ENCODE results near the gene EPB41L2.
A peak's percentile ranks its signal among the peaks of the same experiment; 100 is the strongest.
"Not testable (repeated sequence)": the region's sequence is repeated elsewhere in the genome, so short reads cannot be mapped to it uniquely, and the experiment has no call there.

The EPB41L2 gene

GRCh38 chr6:131004936-131005335 is 58.1 kb downstream of the EPB41L2 start:
- DNase-seq (ENCODE audit: low read depth, low spot score), result no peak

GRCh38 chr6:131004387-131004755 is 58.7 kb downstream of the EPB41L2 start:
- no peak for DNase-seq (ENCODE audit: low read depth, low spot score)

GRCh38 chr6:131003488-131004386 is 59.3 kb downstream of the EPB41L2 start:
- no peak for DNase-seq (ENCODE audit: low read depth, low spot score)

- no peak for DNase-seq (ENCODE audit: low read depth, low spot score)
Observed at GRCh38 chr6:131002661-131002980, 60.4 kb downstream of the EPB41L2 start.

DNA sequence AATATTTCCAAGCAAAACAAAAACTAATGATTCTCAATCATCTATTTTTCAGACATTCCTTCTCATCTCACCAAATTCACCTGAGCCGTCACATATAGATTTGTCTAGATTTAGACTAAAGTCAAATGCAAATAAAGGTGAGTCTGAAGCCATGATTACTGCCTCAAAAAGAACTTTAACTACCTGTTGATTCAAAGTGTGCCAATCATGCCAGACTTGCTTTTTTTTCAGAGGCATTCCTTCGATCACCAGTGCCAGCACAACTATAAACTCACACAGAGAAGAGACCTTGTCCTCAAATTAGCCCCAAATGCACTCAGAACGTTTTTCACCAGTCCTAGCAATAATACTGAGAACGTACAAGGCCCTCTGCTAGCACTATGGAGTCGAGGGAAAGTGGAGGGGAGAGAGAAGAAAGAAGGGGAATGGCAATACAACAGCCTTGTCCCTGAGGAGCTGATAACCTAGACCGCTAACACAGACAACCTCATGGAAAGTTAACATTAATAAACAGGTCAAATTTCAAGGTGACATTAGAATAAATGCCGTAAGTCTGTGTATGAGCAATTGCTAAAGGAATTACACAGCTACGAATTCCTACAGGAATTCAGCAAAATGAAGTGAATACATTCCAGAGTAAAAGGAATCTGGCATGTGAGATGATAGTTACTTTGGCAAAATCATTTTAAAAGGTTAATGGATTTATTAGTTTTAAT is 60.9 kb downstream of the EPB41L2 start:
- DNase-seq (ENCODE audit: low read depth, low spot score), result no peak

- no peak for DNase-seq (ENCODE audit: low read depth, low spot score)
Observed at GRCh38 chr6:131001111-131001736, 61.8 kb downstream of the EPB41L2 start.

GRCh38 chr6:131000544-131000943 is 62.5 kb downstream of the EPB41L2 start:
- DNase-seq (ENCODE audit: low read depth, low spot score), result no peak

GRCh38 chr6:130997061-130997753 is 65.8 kb downstream of the EPB41L2 start:
- DNase-seq (ENCODE audit: low read depth, low spot score), result no peak

DNA sequence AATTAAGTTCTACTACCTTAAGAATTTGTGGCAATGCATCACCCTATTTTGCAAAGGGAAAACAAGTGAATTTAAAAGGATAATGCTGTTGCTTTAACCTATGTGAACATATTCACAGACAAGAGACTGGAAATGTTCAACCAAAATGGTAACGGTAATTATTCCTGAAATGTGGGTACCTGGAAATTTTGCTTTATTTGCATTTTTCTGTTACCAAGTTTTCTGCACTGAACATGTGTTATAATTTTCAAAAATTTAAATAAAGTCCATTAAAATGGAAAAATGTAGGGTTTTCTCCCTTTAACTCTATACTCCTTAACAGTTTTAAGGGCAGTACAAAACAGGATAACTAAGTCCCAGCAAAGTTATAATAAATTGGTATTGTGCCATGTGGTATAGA is 66.4 kb downstream of the EPB41L2 start:
- no peak for DNase-seq (ENCODE audit: low read depth, low spot score)

GRCh38 chr6:130995783-130996447 is 67.1 kb downstream of the EPB41L2 start:
- no peak for DNase-seq (ENCODE audit: low read depth, low spot score)

DNA sequence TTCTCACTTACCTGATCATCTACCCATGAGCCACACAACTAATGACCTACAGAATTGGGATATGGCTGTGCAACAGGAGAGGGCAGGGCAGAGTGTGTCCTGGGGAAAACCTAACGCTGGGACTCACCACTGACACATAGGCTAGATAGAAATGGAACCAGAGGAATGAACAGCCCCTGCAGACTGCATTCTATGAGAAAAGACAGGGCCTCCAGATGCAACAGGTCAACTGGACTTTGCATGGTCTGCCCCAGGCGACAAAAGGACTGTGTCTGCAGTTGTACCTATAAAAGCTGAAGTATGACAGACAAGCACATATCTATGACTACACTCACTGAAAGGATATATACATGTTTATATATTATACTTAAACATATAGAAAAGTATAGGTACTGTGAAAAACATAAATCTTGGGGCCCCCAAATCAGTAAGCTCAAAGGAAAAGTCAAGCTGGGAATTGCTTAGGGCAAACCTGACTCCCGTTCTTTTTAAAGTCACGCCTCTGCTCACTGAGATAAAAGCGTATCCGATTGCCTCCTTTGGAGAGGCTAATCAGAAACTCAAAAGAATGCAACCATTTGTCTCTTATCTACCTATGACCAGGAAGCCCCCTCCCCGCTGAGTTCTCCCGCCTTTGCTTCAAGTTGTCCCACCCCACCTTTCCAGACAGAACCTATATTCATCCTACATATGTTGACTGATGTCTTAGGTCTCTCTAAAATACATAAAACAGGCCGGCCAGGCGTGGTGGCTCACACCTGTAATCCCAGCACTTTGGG is 68.5 kb downstream of the EPB41L2 start:
- DNase-seq (ENCODE audit: low read depth, low spot score), result no peak

GRCh38 chr6:130993292-130993765 is 69.7 kb downstream of the EPB41L2 start:
- DNase-seq (ENCODE audit: low read depth, low spot score), result peak; percentile 30

DNA sequence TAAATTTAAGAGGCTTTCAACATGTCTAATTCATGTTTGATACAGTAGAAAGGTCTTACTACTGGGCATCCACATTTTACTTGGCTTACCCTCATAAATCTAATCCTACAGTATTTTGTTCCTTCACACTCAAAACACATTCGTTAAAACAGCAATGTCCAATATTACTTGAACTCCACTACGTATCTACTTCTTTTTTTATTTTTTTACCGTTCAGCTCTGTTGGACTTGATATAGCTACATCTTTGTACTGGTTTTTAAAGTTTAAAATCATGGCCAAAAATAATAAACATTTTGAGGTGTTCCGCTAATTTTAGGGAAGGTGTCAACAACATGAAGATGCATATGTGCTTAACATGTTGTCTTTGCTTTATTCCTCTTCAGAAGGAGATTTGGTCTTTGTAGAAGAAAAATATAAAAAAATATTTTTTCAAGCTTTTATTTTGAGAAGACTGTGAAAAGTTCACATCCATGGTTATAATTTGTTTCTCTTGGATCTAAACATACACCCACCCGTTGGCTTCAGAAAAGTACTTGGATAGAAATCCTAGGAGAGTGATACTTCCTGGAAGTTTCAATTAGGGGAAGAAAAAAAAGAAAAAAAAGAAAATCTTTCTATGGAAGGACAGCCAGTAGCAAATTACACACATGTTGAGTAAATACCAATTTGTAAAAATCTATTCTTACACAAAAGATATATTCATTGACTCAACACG is 71.5 kb downstream of the EPB41L2 start:
- no peak for DNase-seq (ENCODE audit: low read depth, low spot score)

DNA sequence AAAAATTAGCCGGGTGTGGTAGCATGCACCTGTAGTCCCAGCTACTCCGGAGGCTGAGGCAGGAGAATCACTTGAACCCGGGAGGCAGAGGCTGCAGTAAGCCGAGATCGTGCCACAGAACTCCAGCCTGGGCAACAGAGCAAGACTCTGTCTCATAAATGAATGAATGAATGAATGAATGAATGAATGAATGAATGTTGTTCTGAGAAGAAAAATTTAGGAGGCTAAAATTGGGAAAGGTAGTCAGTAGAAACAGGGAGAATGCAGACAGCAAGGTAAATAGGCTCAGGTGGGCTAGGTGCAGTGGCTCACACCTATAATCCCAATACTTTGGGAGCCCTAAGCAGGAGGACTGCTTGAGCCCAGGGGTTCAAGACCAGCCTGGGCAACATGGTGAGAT is 75.5 kb downstream of the EPB41L2 start:
- DNase-seq (ENCODE audit: low read depth, low spot score), result not testable (repeated sequence)

DNA sequence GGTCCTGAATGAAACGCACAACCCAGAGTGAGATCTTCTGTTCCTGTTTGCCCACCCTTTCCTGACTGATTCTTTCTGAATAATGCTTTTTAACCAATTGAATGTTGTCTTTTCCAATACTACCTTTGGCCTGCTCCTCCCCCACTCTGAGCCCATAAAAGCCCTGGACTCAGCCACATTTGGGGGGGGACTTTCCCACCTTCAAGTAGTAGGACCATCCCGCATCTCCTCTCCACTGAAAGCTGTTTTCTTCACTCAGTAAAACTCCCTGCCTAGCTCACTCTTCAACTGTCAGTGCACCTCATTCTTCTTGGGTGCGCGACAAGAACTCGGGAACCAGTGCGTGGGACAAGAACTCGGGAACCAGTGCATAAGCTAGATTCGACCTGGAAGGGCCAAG is 77.9 kb downstream of the EPB41L2 start:
- DNase-seq (ENCODE audit: low read depth, low spot score), result no peak

DNA sequence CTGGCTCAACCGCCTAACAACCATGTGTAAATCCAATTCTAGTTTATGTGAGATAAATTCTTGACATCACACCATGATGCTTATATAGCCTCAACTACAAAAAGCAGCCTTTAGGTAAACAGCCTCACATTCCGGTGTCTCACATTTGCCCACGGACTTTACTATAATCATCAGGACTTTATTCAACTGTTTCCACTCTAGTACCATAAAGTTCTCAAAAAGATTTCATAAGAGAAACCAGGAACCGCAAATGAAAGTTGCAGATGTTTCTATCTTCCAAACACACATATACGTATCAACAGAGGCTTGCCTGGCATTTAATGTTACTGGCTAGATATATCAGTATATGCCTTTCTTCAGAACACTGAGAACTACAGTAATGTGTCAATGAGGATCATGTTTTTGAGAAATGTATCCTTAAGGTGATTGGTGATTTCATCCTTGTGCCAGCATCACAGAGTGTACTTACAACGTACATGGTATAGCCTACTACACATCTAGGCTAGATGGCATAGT is 80.0 kb downstream of the EPB41L2 start:
- no peak for DNase-seq (ENCODE audit: low read depth, low spot score)

- DNase-seq (ENCODE audit: low read depth, low spot score), result no peak
Observed at GRCh38 chr6:130982135-130982534, 80.9 kb downstream of the EPB41L2 start.

GRCh38 chr6:130981409-130981808 is 81.6 kb downstream of the EPB41L2 start:
- no peak for DNase-seq (ENCODE audit: low read depth, low spot score)

GRCh38 chr6:130980310-130981032 is 82.6 kb downstream of the EPB41L2 start:
- no peak for DNase-seq (ENCODE audit: low read depth, low spot score)
